Skeletal muscle cell (primary cell): ENCODE results near the gene PKNOX1.
"Not testable (repeated sequence)": the region's sequence is repeated elsewhere in the genome, so short reads cannot be mapped to it uniquely, and the experiment has no call there.

ENCODE experiments used
- DNase-seq: peaks from one replicate; pipeline ENCODE4 v3.0.0-alpha.2; 2010; ENCODE audit warnings: low read depth
- H3K4me3 ChIP-seq: 2 replicates; pipeline ENCODE4 v1.5.1; 2011; ENCODE audit warnings: low read depth, mild to moderate bottlenecking, control low read depth, low read length, moderate library complexity

The PKNOX1 gene

GRCh38 chr21:43006051-43006873, 31.9 kb downstream of the PKNOX1 start:
- DNase-seq, H3K4me3 ChIP-seq: not testable (repeated sequence)

- no peak for DNase-seq
- no peak overlapping the region for H3K4me3 ChIP-seq
Observed at GRCh38 chr21:43006874-43007208, 32.5 kb downstream of the PKNOX1 start.

- H3K4me3 ChIP-seq: no peak overlapping the region
- no peak for DNase-seq
Observed at GRCh38 chr21:43012596-43012995, 38.2 kb downstream of the PKNOX1 start.

- no peak for DNase-seq
- H3K4me3 ChIP-seq: no peak overlapping the region
Observed at GRCh38 chr21:43015906-43016540, 41.7 kb downstream of the PKNOX1 start.

- DNase-seq: no peak
- no peak overlapping the region for H3K4me3 ChIP-seq
Observed at GRCh38 chr21:43016728-43017127, 42.4 kb downstream of the PKNOX1 start.

- H3K4me3 ChIP-seq: no peak overlapping the region
- no peak for DNase-seq
Observed at GRCh38 chr21:43018519-43018918, 44.2 kb downstream of the PKNOX1 start.

- no peak for DNase-seq
- no peak overlapping the region for H3K4me3 ChIP-seq
Observed at GRCh38 chr21:43020177-43020576, 45.8 kb downstream of the PKNOX1 start.

- H3K4me3 ChIP-seq: no peak overlapping the region
- DNase-seq: no peak
Observed at GRCh38 chr21:43020771-43021170, 46.4 kb downstream of the PKNOX1 start.

- H3K4me3 ChIP-seq: no peak overlapping the region
Observed at GRCh38 chr21:43021191-43021590, 46.8 kb downstream of the PKNOX1 start.

GRCh38 chr21:43021756-43022600, 47.6 kb downstream of the PKNOX1 start:
- DNase-seq: no peak
- no peak overlapping the region for H3K4me3 ChIP-seq

More at GRCh38 chr21:43021191-43021590, 46.8 kb downstream of the PKNOX1 start:
- no peak for DNase-seq

GRCh38 chr21:43023175-43023574, 48.8 kb downstream of the PKNOX1 start:
- no peak for DNase-seq
- H3K4me3 ChIP-seq: no peak overlapping the region

- no peak overlapping the region for H3K4me3 ChIP-seq
- DNase-seq: no peak
Observed at GRCh38 chr21:43024439-43025136, 50.2 kb downstream of the PKNOX1 start.

- DNase-seq: peak; percentile 10
- H3K4me3 ChIP-seq: no peak overlapping the region
Observed at GRCh38 chr21:43025636-43026180, 51.3 kb downstream of the PKNOX1 start.

GRCh38 chr21:43027846-43028731, 53.7 kb downstream of the PKNOX1 start:
- no peak for DNase-seq
- no peak overlapping the region for H3K4me3 ChIP-seq

GRCh38 chr21:43029785-43030184, 55.4 kb downstream of the PKNOX1 start:
- no peak overlapping the region for H3K4me3 ChIP-seq
- DNase-seq: no peak

- no peak overlapping the region for H3K4me3 ChIP-seq
Observed at GRCh38 chr21:43031121-43031619, 56.8 kb downstream of the PKNOX1 start.

GRCh38 chr21:43034101-43034500, 59.7 kb downstream of the PKNOX1 start:
- no peak overlapping the region for H3K4me3 ChIP-seq
- no peak for DNase-seq

More at GRCh38 chr21:43031121-43031619, 56.8 kb downstream of the PKNOX1 start:
- no peak for DNase-seq

GRCh38 chr21:43034826-43035225, 60.5 kb downstream of the PKNOX1 start:
- no peak for DNase-seq
- H3K4me3 ChIP-seq: no peak overlapping the region
